Hepatic stellate cell (primary cell): ENCODE results near the gene ARHGEF12.
"Not testable (repeated sequence)": the region's sequence is repeated elsewhere in the genome, so short reads cannot be mapped to it uniquely, and the experiment has no call there.

Experiments used
- DNase-seq: peaks from one replicate; pipeline ENCODE4 v3.0.0; 2011; ENCODE audit warnings: low spot score

Gene ARHGEF12

GRCh38 chr11:120500414-120501071 lies 164.3 kb downstream of the ARHGEF12 start:
- DNase-seq: no peak

- DNase-seq: no peak
These were observed 165.2 kb downstream of the ARHGEF12 start for GRCh38 chr11:120501440-120501839.

- no peak for DNase-seq
These were observed 166.0 kb downstream of the ARHGEF12 start for GRCh38 chr11:120501976-120502755.

GRCh38 chr11:120503529-120503928 lies 167.3 kb downstream of the ARHGEF12 start:
- not testable (repeated sequence) for DNase-seq

GRCh38 chr11:120505801-120506425 lies 169.7 kb downstream of the ARHGEF12 start:
- DNase-seq: no peak

- no peak for DNase-seq
These were observed 173.3 kb downstream of the ARHGEF12 start for GRCh38 chr11:120509346-120510053.

GRCh38 chr11:120510406-120511115 lies 174.3 kb downstream of the ARHGEF12 start:
- DNase-seq: no peak

- DNase-seq: peak; percentile 91
These were observed 175.1 kb downstream of the ARHGEF12 start, which contains the start of gene GRIK4 for GRCh38 chr11:120511116-120511819. Gene GRIK4 (plus strand): TSS chr11:120511748. CDS start chr11:120660319, 148,571 bp downstream.

GRCh38 chr11:120511820-120512738 lies 175.9 kb downstream of the ARHGEF12 start:
- DNase-seq: no peak

GRCh38 chr11:120512739-120513435 lies 176.7 kb downstream of the ARHGEF12 start:
- DNase-seq: no peak

- no peak for DNase-seq
These were observed 177.5 kb downstream of the ARHGEF12 start for GRCh38 chr11:120513436-120514315.

- no peak for DNase-seq
These were observed 178.4 kb downstream of the ARHGEF12 start for GRCh38 chr11:120514541-120515121.

GRCh38 chr11:120515186-120515723 lies 179.0 kb downstream of the ARHGEF12 start:
- DNase-seq: no peak

- no peak for DNase-seq
These were observed 180.5 kb downstream of the ARHGEF12 start for GRCh38 chr11:120516461-120517389.

- no peak for DNase-seq
These were observed 181.2 kb downstream of the ARHGEF12 start for GRCh38 chr11:120517390-120517761.

- no peak for DNase-seq
These were observed 181.6 kb downstream of the ARHGEF12 start for GRCh38 chr11:120517801-120518291.
